ENCODE measurements around the gene AFAP1. TPM values are rescaled to one million over a fixed set of nuclear protein-coding genes. Genes with fewer than 3 reads are reported as not detected.

Gene AFAP1
- total and polyA plus RNA-seq, 2 donors (not counting 3 experiments of a cell fraction or from before 2014, with no cell fraction given) = 32.3 to 103 TPM

- Histone ChIP-seq H3K4me3 (replicated peaks in 1 of 3; ENCODE audit: insufficient read depth in 1 of 3, low read depth in 1 of 3, low read length in 3 of 3) (no peak overlapping the region), H2AFZ (ENCODE audit: low read depth, low read length) (no peak overlapping the region), H3K4me1 (ENCODE audit: control insufficient read depth, extremely low read depth, insufficient read depth, low read length) (peaks cover 27% of the 10 kb centered on the region), H3K4me2 (ENCODE audit: insufficient read depth, low read length) (no peak overlapping the region), H3K27me3 (ENCODE audit: control insufficient read depth in 2 of 2, insufficient read depth in 2 of 2, low read length in 2 of 2) (no peaks in the 10 kb centered on the region), H4K20me1 (replicated peaks; ENCODE audit: control insufficient read depth, extremely low read depth, insufficient read depth, low read length) (peaks cover 4% of the 10 kb centered on the region), H3K9me1 (replicated peaks; ENCODE audit: control insufficient read depth, extremely low read depth, insufficient read depth, low read length) (no peaks in the 10 kb centered on the region), H3K9ac (replicated peaks; ENCODE audit: extremely low read depth, insufficient read depth, low read length) (no peak overlapping the region), H3K36me3 (ENCODE audit: control insufficient read depth in 2 of 2, extremely low read depth in 1 of 2, insufficient read depth in 2 of 2, low read length in 2 of 2) (no peaks in the 10 kb centered on the region), H3K9me3 (replicated peaks; ENCODE audit: control insufficient read depth, insufficient read depth, low read length) (no peaks in the 10 kb centered on the region), H3K27ac (ENCODE audit: insufficient read depth, low read depth, low read length) (no peak overlapping the region), H3K79me2 (ENCODE audit: control insufficient read depth, insufficient read depth, low read length) (peaks cover 97% of the 10 kb centered on the region)
- intact Hi-C loops (cut with micrococcal nuclease) (no loop called here), dilution Hi-C loops (cut with MboI; ENCODE audit: extremely low pct_ligation_motif_present, low sequenced_read_pairs) (no loop called here)
- no TSS peak for BruUV-seq (replicated peaks)
- ChIA-PET POLR2A (no interaction called here), CTCF (interaction anchor here (2.9 kb wide), 1 partner anchor 20 kb away, joined by 12 read pairs; no protein-coding TSS in a partner anchor)
- FAIRE-seq = no peak
- TF ChIP-seq CTCF (IDR thresholded peaks at IDR 0.05; ENCODE audit: extremely low read depth in 1 of 2, insufficient read depth in 1 of 2, low read depth in 1 of 2, low read length in 2 of 2) = no peak
- no peak for TF ChIP-seq EZH2 (IDR thresholded peaks at IDR 0.05; ENCODE audit: borderline replicate concordance, low read depth, low read length, severe bottlenecking)
- TF ChIP-seq GATA2 (IDR thresholded peaks at IDR 0.05; ENCODE audit: insufficient read depth, insufficient read length, low read depth, low read length) = no peak
- TF ChIP-seq MYC (IDR thresholded peaks at IDR 0.05; ENCODE audit: low read depth, low read length) = no peak
- no peak for TF ChIP-seq POLR2A (IDR thresholded peaks at IDR 0.05; ENCODE audit: low read depth, low read length)
- no peak for DNase-seq (ENCODE audit: low read depth, low spot score)
Observed at GRCh38 chr4:7897811-7898210, 41.9 kb downstream of the AFAP1 start.

GRCh38 chr4:7894677-7895181 lies 44.9 kb downstream of the AFAP1 start:
- no peaks in the 10 kb centered on the region for H4K20me1 ChIP-seq (replicated peaks; ENCODE audit: control insufficient read depth, extremely low read depth, insufficient read depth, low read length)
- no peak overlapping the region for H3K9ac ChIP-seq (replicated peaks; ENCODE audit: extremely low read depth, insufficient read depth, low read length)
- no peak for FAIRE-seq
- H3K4me2 ChIP-seq (ENCODE audit: insufficient read depth, low read length) = no peak overlapping the region
- peaks cover 31% of the 10 kb centered on the region for H3K4me1 ChIP-seq (ENCODE audit: control insufficient read depth, extremely low read depth, insufficient read depth, low read length)
- peaks cover 95% of the 10 kb centered on the region for H3K79me2 ChIP-seq (ENCODE audit: control insufficient read depth, insufficient read depth, low read length)
- H3K9me1 ChIP-seq (replicated peaks; ENCODE audit: control insufficient read depth, extremely low read depth, insufficient read depth, low read length) = no peaks in the 10 kb centered on the region
- dilution Hi-C loops (cut with MboI; ENCODE audit: extremely low pct_ligation_motif_present, low sequenced_read_pairs) = no loop called here
- H3K27me3 ChIP-seq (ENCODE audit: control insufficient read depth in 2 of 2, insufficient read depth in 2 of 2, low read length in 2 of 2) = no peaks in the 10 kb centered on the region
- H3K9me3 ChIP-seq (replicated peaks; ENCODE audit: control insufficient read depth, insufficient read depth, low read length) = no peaks in the 10 kb centered on the region
- TF ChIP-seq EZH2 (IDR thresholded peaks at IDR 0.05; ENCODE audit: borderline replicate concordance, low read depth, low read length, severe bottlenecking) (no peak), POLR2AphosphoS5 (IDR thresholded peaks at IDR 0.05; ENCODE audit: insufficient read depth, low read depth, low read length) (no peak), FOS (IDR thresholded peaks at IDR 0.05; ENCODE audit: borderline replicate concordance, insufficient read depth, low read length) (no peak), GATA2 (IDR thresholded peaks at IDR 0.05; ENCODE audit: insufficient read depth, insufficient read length, low read depth, low read length) (no peak), JUN (IDR thresholded peaks at IDR 0.05; ENCODE audit: borderline replicate concordance, insufficient read depth, insufficient read length, low read depth) (no peak), CTCF (IDR thresholded peaks at IDR 0.05; ENCODE audit: extremely low read depth in 1 of 2, insufficient read depth in 1 of 2, low read depth in 1 of 2, low read length in 2 of 2) (no peak), MYC (IDR thresholded peaks at IDR 0.05; ENCODE audit: low read depth, low read length) (no peak), MAX (IDR thresholded peaks at IDR 0.05; ENCODE audit: insufficient read depth, insufficient read length) (no peak), POLR2A (IDR thresholded peaks at IDR 0.05; ENCODE audit: low read depth, low read length) (no peak)
- POLR2A ChIA-PET = no interaction called here
- H3K36me3 ChIP-seq (ENCODE audit: control insufficient read depth in 2 of 2, extremely low read depth in 1 of 2, insufficient read depth in 2 of 2, low read length in 2 of 2) = no peaks in the 10 kb centered on the region
- intact Hi-C loops (cut with micrococcal nuclease) = no loop called here
- no peak for DNase-seq (ENCODE audit: low read depth, low spot score)
- CTCF ChIA-PET = interaction anchor here (1.1 to 2.9 kb wide), 3 partner anchors 13 to 93 kb away, joined by 3 to 12 read pairs (median 4); no protein-coding TSS in a partner anchor
- no TSS peak for BruUV-seq (replicated peaks)
- no peak overlapping the region for H2AFZ ChIP-seq (ENCODE audit: low read depth, low read length)
- no peak overlapping the region for H3K4me3 ChIP-seq (replicated peaks in 1 of 3; ENCODE audit: insufficient read depth in 1 of 3, low read depth in 1 of 3, low read length in 3 of 3)
- no peak overlapping the region for H3K27ac ChIP-seq (ENCODE audit: insufficient read depth, low read depth, low read length)
